GM21423 (cell line): Measurements from ENCODE around the gene PRAMEF9.
"Not testable (repeated sequence)": the region's sequence is repeated elsewhere in the genome, so short reads cannot be mapped to it uniquely, and the experiment has no call there.

Source experiments
- ATAC-seq: cut with Tn5 transposase; IDR thresholded peaks from one replicate; pipeline ENCODE4 v1.9.1; 2021; ENCODE audit warnings: mild to moderate bottlenecking, moderate library complexity; ENCODE audit not compliant: unreplicated experiment

The PRAMEF9 gene

DNA sequence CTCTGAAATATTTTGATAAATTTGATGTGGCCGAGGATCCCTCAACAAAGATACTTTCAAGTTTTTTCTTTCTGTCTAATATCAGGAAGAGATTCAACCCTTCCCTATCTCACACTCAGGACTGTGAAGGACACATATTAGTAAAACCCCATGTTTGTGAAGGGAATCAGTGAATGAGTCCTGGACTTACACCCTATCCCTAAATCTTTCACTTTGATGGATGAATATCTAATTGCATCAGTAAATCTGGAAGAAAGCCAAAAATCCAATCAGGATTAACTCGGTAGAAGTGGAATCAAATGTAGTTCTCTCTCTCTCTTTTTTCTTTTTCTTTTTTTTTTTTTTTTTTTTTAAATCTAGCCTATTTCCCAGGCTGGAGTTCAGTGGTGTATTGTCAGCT, at the start of gene PRAMEF9:
TSS of gene PRAMEF9 (plus strand) at position 301 of the 400 bp plus-strand sequence. CDS start 3,433 bp downstream, outside the sequence.
- not testable (repeated sequence) for ATAC-seq

DNA sequence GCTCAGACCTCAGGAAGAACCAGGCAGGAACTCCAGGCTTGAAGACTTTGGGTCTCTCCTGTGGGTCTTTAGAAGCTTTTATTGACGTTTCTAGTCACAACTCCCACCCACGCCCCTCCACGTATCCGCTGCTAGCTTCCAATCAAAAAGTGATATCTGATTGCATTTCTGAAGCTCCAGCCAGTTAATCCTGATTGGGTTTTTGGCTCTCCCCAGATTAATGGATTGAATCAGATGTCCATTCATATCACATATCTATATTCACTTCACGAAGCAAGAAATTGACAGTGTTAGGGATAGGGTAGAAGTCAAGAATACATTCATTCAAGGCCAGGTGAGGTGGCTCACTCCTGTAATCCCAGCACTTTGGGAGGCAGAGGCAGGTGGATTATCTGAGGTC, 15.7 kb upstream of the PRAMEF9 start, which contains the start of gene PRAMEF26:
TSS of gene PRAMEF26 (minus strand) at position 101 of the 400 bp plus-strand sequence. CDS start 2,914 bp downstream, outside the sequence.
- ATAC-seq, result not testable (repeated sequence)

GRCh38 chr1:13165531-13165930, 6.1 kb upstream of the PRAMEF9 start, which contains the start of gene HNRNPCL4:
Gene HNRNPCL4, minus strand, starts transcription at chr1:13165631. Its CDS starts 164 bp downstream, at chr1:13165467.
- ATAC-seq, result not testable (repeated sequence)

GRCh38 chr1:13201309-13201708, 29.7 kb downstream of the PRAMEF9 start, which contains the start of gene PRAMEF13:
Gene PRAMEF13, minus strand, starts transcription at chr1:13201409. Its CDS starts 1,820 bp downstream, at chr1:13199589.
- not testable (repeated sequence) for ATAC-seq

DNA sequence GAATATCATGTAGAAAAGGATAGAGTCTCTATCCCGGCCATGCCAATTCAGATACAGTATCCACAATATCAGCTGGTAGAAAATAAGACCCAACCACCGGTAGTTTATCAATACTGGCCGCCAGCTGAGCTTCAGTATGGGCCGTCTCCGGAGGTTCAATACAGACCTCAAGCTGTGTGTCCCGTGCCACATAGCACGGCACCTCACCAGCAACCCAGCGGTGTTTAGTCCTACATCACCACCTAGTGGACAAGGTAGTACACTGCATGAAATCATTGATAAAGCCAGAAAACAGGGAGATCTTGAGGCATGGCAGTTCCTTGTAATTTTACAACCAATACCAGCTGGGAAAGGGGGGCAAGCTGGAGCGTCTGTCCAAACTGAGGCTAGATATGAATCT, 37.1 kb downstream of the PRAMEF9 start:
- not testable (repeated sequence) for ATAC-seq

DNA sequence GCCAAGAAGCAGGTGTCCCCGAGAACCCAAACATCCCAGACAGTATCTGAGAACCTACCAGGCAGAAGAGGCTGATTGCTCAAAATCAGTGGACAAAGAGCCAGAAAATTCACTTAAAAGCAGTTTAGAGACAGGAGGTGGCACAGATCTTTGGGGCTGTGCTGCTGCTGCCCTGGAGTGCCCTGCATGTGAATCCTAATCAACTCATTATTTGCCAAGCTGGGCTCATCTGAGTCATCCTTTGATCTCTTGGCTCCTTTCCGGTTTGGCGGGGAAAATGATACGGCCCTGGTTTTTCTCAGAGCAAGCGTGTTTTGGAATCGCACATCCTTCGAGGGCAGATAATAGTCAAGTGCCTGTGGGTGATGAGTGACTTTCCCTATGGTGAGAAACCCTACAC, 45.0 kb downstream of the PRAMEF9 start:
- ATAC-seq, result not testable (repeated sequence)

DNA sequence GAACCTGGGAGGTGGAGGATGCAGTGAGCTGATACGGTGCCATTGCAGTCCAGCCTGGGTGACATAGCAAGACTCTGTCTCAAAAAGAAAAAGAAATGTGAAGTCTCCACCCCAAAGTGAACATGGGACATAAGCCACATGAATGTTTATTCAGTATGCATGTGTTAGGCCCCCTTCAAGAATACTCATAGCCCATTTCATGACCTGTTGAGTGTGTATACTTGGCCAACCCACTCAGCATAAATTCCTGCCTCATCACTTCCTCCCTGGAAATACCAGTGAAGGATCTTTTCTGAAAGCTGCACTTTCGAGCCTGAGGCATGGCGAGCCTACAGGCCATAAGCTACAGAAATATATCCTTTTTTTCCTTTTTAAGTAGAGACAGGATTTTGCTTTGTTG, 47.6 kb downstream of the PRAMEF9 start:
- ATAC-seq, result not testable (repeated sequence)

- not testable (repeated sequence) for ATAC-seq
Observed at GRCh38 chr1:13222788-13223187, 51.1 kb downstream of the PRAMEF9 start.

GRCh38 chr1:13224480-13225060, 52.9 kb downstream of the PRAMEF9 start:
- no peak for ATAC-seq

GRCh38 chr1:13225675-13226204, 54.1 kb downstream of the PRAMEF9 start, which contains the start of gene PRAMEF18:
Gene PRAMEF18, minus strand, starts transcription at chr1:13226154. Its CDS starts 48 bp downstream, at chr1:13226106.
- not testable (repeated sequence) for ATAC-seq

DNA sequence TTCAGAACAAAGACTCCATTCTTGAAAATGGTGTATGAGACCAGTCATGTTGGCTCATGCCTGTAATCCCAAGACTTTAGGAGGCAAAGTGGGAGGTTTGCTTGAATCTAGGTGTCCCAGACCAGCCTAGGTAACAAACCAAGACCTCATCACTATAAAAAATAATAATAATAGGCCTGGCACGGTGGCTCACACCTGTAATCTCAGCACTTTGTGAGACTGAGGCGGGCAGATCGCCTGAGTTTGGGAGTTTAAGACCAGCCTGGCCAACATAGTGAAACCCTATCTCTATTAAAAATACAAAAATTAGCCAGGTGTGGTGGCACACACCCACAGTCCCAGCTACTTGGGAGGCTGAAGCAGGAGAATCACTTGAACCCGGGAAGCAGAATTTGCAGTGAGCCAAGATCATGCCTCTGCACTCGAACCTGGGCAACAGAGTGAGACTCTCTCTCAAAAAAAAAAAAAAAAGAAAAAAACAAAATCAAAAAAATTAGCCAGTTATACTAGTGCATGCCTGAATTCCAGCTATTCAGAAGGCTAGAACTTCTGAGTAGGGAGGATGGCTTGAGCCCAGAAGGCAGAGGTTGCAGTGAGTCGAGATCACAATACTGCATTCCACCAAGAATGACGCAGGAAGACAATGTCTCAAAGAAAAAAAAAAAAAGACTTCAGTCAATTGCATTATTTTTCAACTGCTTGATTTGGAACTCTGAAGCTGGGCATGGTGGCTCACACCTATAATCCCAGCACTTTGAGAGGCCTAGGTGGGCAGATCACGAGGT, 55.8 kb downstream of the PRAMEF9 start:
- ATAC-seq, result not testable (repeated sequence)

DNA sequence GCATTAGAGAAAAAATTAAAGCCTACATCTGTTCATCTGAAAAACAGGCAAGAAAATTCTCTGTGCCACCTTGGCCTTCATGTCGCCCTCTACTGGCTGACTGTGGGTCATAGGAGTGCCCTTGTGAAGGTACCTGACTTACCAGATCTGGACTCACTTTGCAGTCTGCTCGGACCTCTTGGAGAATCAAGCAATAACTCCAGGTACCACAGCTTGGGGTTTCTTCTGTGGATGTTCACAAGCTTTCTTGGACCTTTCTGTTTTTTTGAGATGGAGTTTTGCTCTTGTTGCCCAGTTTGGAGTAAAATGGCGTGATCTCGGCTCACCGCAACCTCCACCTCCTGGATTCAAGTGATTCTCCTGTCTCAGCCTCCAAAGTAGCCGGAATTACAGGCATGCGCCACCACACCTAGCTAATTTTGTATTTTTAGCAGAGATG, 56.7 kb downstream of the PRAMEF9 start:
- no peak for ATAC-seq
